ENCODE results near the gene TK2.

Gene TK2

DNA sequence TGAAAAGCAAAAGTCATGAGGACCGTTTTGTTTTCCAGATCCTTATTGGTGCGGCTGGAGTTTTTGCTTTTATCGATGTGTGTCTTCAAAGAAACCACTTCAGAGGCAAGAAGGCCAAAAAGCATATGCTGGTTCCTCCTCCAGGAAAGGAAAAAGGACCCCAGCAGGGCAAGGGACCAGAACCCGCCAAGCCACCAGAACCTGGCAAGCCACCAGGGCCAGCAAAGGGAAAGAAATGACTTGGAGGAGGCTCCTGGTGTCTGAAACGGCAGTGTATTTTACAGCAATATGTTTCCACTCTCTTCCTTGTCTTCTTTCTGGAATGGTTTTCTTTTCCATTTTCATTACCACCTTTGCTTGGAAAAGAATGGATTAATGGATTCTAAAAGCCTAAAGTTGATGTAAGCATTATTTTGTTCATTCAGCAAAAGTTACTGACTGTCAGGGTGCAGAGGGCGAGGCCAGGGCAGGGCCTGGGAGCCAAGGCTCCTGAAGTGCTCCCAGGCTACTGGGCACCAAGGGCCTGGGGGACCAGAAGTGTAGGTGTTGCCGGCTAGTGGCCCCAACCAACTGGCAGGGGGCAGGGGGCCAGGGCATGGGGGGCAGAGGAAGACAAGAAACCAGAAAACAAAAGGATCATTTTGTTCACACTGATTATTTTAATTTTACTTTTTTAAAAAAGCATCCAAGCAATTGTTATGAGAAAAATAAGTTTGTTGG, 38.1 kb upstream of the TK2 start (continued):
- TF ChIP-seq, protein P1, sequence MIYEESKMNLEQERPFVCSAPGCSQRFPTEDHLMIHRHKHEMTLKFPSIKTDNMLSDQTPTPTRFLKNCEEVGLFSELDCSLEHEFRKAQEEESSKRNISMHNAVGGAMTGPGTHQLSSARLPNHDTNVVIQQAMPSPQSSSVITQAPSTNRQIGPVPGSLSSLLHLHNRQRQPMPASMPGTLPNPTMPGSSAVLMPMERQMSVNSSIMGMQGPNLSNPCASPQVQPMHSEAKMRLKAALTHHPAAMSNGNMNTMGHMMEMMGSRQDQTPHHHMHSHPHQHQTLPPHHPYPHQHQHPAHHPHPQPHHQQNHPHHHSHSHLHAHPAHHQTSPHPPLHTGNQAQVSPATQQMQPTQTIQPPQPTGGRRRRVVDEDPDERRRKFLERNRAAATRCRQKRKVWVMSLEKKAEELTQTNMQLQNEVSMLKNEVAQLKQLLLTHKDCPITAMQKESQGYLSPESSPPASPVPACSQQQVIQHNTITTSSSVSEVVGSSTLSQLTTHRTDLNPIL (CRISPR knock-in tag; IDR thresholded peaks at IDR 0.05; ENCODE audit: low read depth) = no peak
- no peak for TF ChIP-seq TOX (CRISPR knock-in tag; IDR thresholded peaks at IDR 0.05; ENCODE audit: borderline replicate concordance)
- TF ChIP-seq, protein P2, sequence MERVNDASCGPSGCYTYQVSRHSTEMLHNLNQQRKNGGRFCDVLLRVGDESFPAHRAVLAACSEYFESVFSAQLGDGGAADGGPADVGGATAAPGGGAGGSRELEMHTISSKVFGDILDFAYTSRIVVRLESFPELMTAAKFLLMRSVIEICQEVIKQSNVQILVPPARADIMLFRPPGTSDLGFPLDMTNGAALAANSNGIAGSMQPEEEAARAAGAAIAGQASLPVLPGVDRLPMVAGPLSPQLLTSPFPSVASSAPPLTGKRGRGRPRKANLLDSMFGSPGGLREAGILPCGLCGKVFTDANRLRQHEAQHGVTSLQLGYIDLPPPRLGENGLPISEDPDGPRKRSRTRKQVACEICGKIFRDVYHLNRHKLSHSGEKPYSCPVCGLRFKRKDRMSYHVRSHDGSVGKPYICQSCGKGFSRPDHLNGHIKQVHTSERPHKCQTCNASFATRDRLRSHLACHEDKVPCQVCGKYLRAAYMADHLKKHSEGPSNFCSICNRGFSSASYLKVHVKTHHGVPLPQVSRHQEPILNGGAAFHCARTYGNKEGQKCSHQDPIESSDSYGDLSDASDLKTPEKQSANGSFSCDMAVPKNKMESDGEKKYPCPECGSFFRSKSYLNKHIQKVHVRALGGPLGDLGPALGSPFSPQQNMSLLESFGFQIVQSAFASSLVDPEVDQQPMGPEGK (CRISPR knock-in tag; IDR thresholded peaks at IDR 0.05; ENCODE audit: borderline replicate concordance) = no peak
- no peak for TF ChIP-seq ZFP3 (CRISPR knock-in tag; IDR thresholded peaks at IDR 0.05)
- TF ChIP-seq OSR1 (CRISPR knock-in tag; IDR thresholded peaks at IDR 0.05) = no peak
- no peak for TF ChIP-seq ZNF565 (CRISPR knock-in tag; conservative IDR thresholded peaks at IDR 0.05; ENCODE audit: low read depth)
- no peak for TF ChIP-seq RARB (CRISPR knock-in tag; IDR thresholded peaks at IDR 0.05)
- no peak for TF ChIP-seq ZNF8 (CRISPR knock-in tag; IDR thresholded peaks at IDR 0.05)
- no peak for TF ChIP-seq SNAI2 (CRISPR knock-in tag; IDR thresholded peaks at IDR 0.05)
- no peak for TF ChIP-seq BACH2 (CRISPR knock-in tag; IDR thresholded peaks at IDR 0.05; ENCODE audit: borderline replicate concordance)
- no peak for TF ChIP-seq CSDC2 (CRISPR knock-in tag; IDR thresholded peaks at IDR 0.05)

DNA sequence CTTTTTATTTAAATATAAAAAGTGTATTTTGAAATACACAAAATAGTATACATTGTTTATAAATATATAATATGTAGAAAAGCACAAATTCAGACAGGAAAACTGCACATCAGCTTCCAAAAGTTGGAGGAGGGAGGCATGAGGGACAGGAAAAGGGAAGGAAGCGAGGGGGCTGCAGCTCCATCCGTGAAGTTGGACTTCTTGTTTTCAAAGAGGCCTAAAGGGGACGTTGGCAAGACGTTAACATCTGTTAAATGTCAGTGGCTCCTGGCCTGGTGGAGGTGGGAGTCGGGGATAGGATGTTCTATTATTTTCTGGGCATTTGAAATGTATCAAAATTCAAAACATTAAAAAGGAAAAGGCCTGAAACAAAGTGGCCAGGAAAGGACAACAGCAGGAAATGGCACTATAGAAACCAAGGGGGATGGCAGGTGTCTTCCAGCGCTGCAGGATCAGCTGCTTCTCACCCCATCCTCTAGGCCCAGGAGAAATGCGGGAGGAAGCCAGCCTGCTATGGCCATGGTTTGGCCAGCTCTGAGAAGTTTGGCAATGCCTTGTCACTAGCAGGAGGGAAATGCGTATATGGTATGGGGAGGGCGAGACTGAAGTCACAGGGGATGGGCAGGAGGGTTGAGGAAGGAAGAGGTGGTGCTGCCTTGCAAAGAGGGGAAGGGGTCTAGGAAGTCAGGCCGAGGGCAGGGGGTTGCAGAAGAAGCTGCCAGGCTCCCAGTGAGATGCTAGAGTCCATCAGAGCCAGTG, 35.7 kb upstream of the TK2 start:
- no peak for ATAC-seq
- TF ChIP-seq, protein P3, sequence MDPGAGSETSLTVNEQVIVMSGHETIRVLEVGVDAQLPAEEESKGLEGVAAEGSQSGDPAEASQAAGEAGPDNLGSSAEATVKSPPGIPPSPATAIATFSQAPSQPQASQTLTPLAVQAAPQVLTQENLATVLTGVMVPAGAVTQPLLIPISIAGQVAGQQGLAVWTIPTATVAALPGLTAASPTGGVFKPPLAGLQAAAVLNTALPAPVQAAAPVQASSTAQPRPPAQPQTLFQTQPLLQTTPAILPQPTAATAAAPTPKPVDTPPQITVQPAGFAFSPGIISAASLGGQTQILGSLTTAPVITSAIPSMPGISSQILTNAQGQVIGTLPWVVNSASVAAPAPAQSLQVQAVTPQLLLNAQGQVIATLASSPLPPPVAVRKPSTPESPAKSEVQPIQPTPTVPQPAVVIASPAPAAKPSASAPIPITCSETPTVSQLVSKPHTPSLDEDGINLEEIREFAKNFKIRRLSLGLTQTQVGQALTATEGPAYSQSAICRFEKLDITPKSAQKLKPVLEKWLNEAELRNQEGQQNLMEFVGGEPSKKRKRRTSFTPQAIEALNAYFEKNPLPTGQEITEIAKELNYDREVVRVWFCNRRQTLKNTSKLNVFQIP (CRISPR knock-in tag; IDR thresholded peaks at IDR 0.05; ENCODE audit: borderline replicate concordance, low read depth) = no peak
- no peak for TF ChIP-seq TOX (CRISPR knock-in tag; IDR thresholded peaks at IDR 0.05; ENCODE audit: borderline replicate concordance)
- no peak for TF ChIP-seq ZNF8 (CRISPR knock-in tag; IDR thresholded peaks at IDR 0.05)
- no peak for TF ChIP-seq OSR1 (CRISPR knock-in tag; IDR thresholded peaks at IDR 0.05)
- TF ChIP-seq ZFP30 (CRISPR knock-in tag; IDR thresholded peaks at IDR 0.05) = no peak
- no peak for TF ChIP-seq RARB (CRISPR knock-in tag; IDR thresholded peaks at IDR 0.05)
- no peak for TF ChIP-seq ZC3H10 (CRISPR knock-in tag; IDR thresholded peaks at IDR 0.05)
- TF ChIP-seq CSDC2 (CRISPR knock-in tag; IDR thresholded peaks at IDR 0.05) = no peak
- no peak for TF ChIP-seq ZNF70 (CRISPR knock-in tag; IDR thresholded peaks at IDR 0.05)
- no peak for TF ChIP-seq ZFP3 (CRISPR knock-in tag; IDR thresholded peaks at IDR 0.05)
- TF ChIP-seq ESRRG (CRISPR knock-in tag; IDR thresholded peaks at IDR 0.05) = no peak
- TF ChIP-seq, protein P4, sequence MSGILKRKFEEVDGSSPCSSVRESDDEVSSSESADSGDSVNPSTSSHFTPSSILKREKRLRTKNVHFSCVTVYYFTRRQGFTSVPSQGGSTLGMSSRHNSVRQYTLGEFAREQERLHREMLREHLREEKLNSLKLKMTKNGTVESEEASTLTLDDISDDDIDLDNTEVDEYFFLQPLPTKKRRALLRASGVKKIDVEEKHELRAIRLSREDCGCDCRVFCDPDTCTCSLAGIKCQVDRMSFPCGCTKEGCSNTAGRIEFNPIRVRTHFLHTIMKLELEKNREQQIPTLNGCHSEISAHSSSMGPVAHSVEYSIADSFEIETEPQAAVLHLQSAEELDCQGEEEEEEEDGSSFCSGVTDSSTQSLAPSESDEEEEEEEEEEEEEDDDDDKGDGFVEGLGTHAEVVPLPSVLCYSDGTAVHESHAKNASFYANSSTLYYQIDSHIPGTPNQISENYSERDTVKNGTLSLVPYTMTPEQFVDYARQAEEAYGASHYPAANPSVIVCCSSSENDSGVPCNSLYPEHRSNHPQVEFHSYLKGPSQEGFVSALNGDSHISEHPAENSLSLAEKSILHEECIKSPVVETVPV (CRISPR knock-in tag; IDR thresholded peaks at IDR 0.05) = no peak
- TF ChIP-seq ZNF565 (CRISPR knock-in tag; conservative IDR thresholded peaks at IDR 0.05; ENCODE audit: low read depth) = no peak
- TF ChIP-seq GLIS3 (CRISPR knock-in tag; IDR thresholded peaks at IDR 0.05) = no peak
- no peak for TF ChIP-seq PPARA (CRISPR knock-in tag; IDR thresholded peaks at IDR 0.05; ENCODE audit: borderline replicate concordance)

DNA sequence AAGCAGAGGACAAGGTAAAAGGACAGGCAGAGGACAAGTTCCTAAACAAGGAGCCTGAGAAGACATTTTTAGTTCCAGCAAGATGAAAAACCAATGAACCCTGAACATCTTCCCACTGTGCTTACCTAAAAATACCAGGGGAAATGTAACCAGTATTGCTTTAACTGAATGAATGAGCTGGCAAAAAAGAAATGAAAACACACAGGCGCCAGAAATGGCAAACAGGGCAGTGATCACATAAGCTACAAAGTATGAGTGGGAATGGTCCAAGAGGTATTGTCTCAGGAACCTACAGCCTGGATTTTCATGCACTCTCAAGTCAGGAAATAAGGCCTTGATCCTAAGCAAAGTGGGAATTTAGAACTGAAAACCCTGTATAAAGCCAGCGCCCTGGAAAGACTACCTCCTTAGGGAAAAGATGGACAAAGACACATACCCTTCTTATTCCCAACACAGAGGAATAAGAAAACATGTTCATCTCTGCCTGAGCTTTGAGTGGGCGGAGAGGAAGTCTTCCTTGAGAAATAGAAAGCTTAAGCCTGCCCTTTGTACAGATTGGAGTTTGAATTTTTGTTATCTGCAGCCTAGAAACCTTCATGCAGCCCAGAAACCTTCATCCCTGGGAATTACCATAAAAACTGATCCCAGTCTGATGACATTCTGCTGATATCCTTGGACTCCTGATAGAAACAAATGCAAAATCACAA, 31.5 kb upstream of the TK2 start:
- no peak; the same call in 2 of the 3 replicates for ATAC-seq
- TF ChIP-seq ZFP30 (CRISPR knock-in tag; IDR thresholded peaks at IDR 0.05) = no peak
- no peak for TF ChIP-seq ZNF565 (CRISPR knock-in tag; conservative IDR thresholded peaks at IDR 0.05; ENCODE audit: low read depth)
- TF ChIP-seq, protein P4 (CRISPR knock-in tag; IDR thresholded peaks at IDR 0.05) = no peak
- TF ChIP-seq, protein P3 (CRISPR knock-in tag; IDR thresholded peaks at IDR 0.05; ENCODE audit: borderline replicate concordance, low read depth) = no peak
- no peak for TF ChIP-seq ZNF70 (CRISPR knock-in tag; IDR thresholded peaks at IDR 0.05)
- no peak for TF ChIP-seq RARB (CRISPR knock-in tag; IDR thresholded peaks at IDR 0.05)
- TF ChIP-seq ZFP3 (CRISPR knock-in tag; IDR thresholded peaks at IDR 0.05) = no peak
- no peak for TF ChIP-seq OSR1 (CRISPR knock-in tag; IDR thresholded peaks at IDR 0.05)
- no peak for TF ChIP-seq SNAI2 (CRISPR knock-in tag; IDR thresholded peaks at IDR 0.05)
- TF ChIP-seq, protein P5, sequence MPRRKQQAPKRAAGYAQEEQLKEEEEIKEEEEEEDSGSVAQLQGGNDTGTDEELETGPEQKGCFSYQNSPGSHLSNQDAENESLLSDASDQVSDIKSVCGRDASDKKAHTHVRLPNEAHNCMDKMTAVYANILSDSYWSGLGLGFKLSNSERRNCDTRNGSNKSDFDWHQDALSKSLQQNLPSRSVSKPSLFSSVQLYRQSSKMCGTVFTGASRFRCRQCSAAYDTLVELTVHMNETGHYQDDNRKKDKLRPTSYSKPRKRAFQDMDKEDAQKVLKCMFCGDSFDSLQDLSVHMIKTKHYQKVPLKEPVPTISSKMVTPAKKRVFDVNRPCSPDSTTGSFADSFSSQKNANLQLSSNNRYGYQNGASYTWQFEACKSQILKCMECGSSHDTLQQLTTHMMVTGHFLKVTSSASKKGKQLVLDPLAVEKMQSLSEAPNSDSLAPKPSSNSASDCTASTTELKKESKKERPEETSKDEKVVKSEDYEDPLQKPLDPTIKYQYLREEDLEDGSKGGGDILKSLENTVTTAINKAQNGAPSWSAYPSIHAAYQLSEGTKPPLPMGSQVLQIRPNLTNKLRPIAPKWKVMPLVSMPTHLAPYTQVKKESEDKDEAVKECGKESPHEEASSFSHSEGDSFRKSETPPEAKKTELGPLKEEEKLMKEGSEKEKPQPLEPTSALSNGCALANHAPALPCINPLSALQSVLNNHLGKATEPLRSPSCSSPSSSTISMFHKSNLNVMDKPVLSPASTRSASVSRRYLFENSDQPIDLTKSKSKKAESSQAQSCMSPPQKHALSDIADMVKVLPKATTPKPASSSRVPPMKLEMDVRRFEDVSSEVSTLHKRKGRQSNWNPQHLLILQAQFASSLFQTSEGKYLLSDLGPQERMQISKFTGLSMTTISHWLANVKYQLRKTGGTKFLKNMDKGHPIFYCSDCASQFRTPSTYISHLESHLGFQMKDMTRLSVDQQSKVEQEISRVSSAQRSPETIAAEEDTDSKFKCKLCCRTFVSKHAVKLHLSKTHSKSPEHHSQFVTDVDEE (CRISPR knock-in tag; IDR thresholded peaks at IDR 0.05) = no peak
- no peak for TF ChIP-seq TOX (CRISPR knock-in tag; IDR thresholded peaks at IDR 0.05; ENCODE audit: borderline replicate concordance)

Data from SK-N-SH treated with all-trans-retinoic acid at 6 μM for 48 hours (cell line).